ENCODE results near the gene HYAL3. TPM values are rescaled to one million over a fixed set of nuclear protein-coding genes. Genes with fewer than 3 reads are reported as not detected.

Gene HYAL3
- total and polyA plus RNA-seq, 2 of the 8 experiments (the other 6 are each of a cell fraction or from before 2014, with no cell fraction given): 3.2 to 12.2 TPM

- H3K23me2 ChIP-seq (ENCODE audit: low read depth, low read length): no peaks in the 10 kb centered on the region
- H3K9me3 ChIP-seq (ENCODE audit: insufficient read depth in 2 of 2, low read depth in 1 of 2, low read length in 1 of 2): no peaks in the 10 kb centered on the region
- no peak for DNase-seq (ENCODE audit: low read depth in 1 of 2, low spot score in 2 of 2)
- H2BK5ac ChIP-seq (ENCODE audit: low read depth, low read length): no peak overlapping the region; the same call in 1 of the 2 replicates
- H3K23ac ChIP-seq (ENCODE audit: insufficient read length): no peak overlapping the region
- peaks cover 3 to 76% of the 10 kb centered on the region in 2 experiments for H3K79me2 ChIP-seq (ENCODE audit: control insufficient read depth in 1 of 2, insufficient read depth in 2 of 2, low read length in 2 of 2)
- no peak overlapping the region for H2BK120ac ChIP-seq (replicated peaks; ENCODE audit: low read depth, low read length)
- no peaks in the 10 kb centered on the region for H3K27me3 ChIP-seq (replicated peaks in 1 of 4; ENCODE audit: control insufficient read depth in 3 of 4, extremely low read depth in 1 of 4, insufficient read depth in 3 of 4, low read length in 3 of 4)
- H3K4me2 ChIP-seq (ENCODE audit: insufficient read depth in 1 of 2, low read depth in 2 of 2, low read length in 2 of 2): no peak overlapping the region
- ChIA-PET POLR2A (ENCODE audit: partially characterized antibody) (interaction anchor here (0.6 to 3.5 kb wide), 5 partner anchors 11 to 41 kb away, joined by 3 to 17 read pairs (median 8); no protein-coding TSS in a partner anchor), CTCF (ENCODE audit: partially characterized antibody) (interaction anchor here (0.8 to 53.5 kb wide), 10 partner anchors 9 to 126 kb away, joined by 3 to 2149 read pairs (median 11); partner anchors contain the start of genes GNAI2, GNAT1, SEMA3B and SLC38A3)
- H4K91ac ChIP-seq (replicated peaks; ENCODE audit: insufficient read length, low read length): no peak overlapping the region
- no peak overlapping the region for H2AK5ac ChIP-seq (ENCODE audit: low read depth, low read length)
- H3K4me1 ChIP-seq (replicated peaks in 1 of 4; ENCODE audit: control insufficient read depth in 3 of 4, insufficient read depth in 4 of 4, low read length in 3 of 4): peaks cover 5 to 25% (median 19%) of the 10 kb centered on the region in 4 experiments
- WGBS, 2 experiments (ENCODE audit: extremely low coverage in 1 of 2, insufficient coverage in 1 of 2, insufficient read length in 1 of 2, insufficient replicate concordance in 2 of 2, low coverage in 1 of 2, low lambda C conversion rate in 2 of 2, missing lambda C conversion rate in 1 of 2): 82% methylated on average over 3 of the region's 3 CpGs; no CpG with 5 or more reads in 1 of the 2 experiments
- peaks cover 2 to 13% (median 6%) of the 10 kb centered on the region in 4 experiments; a peak in 5 of 8 replicates for H3K36me3 ChIP-seq (ENCODE audit: control insufficient read depth in 2 of 4, insufficient read depth in 4 of 4, low read length in 3 of 4)
- H2BK20ac ChIP-seq (ENCODE audit: low read length): no peak overlapping the region
- no peak overlapping the region for H3K4me3 ChIP-seq (ENCODE audit: extremely low read depth in 1 of 4, insufficient read depth in 2 of 4, low read depth in 3 of 4, low read length in 4 of 4)
- H4K5ac ChIP-seq (ENCODE audit: insufficient read length, low read depth, low read length): no peak overlapping the region
- no peak overlapping the region for H3K14ac ChIP-seq (ENCODE audit: insufficient read length)
- no peak overlapping the region for H3K56ac ChIP-seq (replicated peaks; ENCODE audit: insufficient read length, low read depth, low read length)
- peaks cover 34% of the 10 kb centered on the region for H3K79me1 ChIP-seq (ENCODE audit: low read depth, low read length)
- H3K4ac ChIP-seq (replicated peaks; ENCODE audit: insufficient read length, low read depth, low read length): no peak overlapping the region
- FAIRE-seq: no peak
- no peak overlapping the region for H3K18ac ChIP-seq (ENCODE audit: extremely low read depth, low read length)
- H2BK15ac ChIP-seq (ENCODE audit: low read length): no peak overlapping the region
- H4K8ac ChIP-seq (ENCODE audit: extremely low read depth, insufficient read depth, low read length): no peak overlapping the region
- H3K9ac ChIP-seq (replicated peaks in 1 of 4; ENCODE audit: extremely low read depth in 1 of 4, low read depth in 3 of 4, low read length in 3 of 4): no peak overlapping the region
- no peak overlapping the region for H3K27ac ChIP-seq (ENCODE audit: low read depth, low read length)
- no peak overlapping the region for H2BK12ac ChIP-seq (ENCODE audit: low read depth, low read length)
- H4K20me1 ChIP-seq (replicated peaks in 1 of 2; ENCODE audit: control insufficient read depth in 1 of 2, insufficient read depth in 2 of 2, low read length in 2 of 2): peaks cover 18 to 44% of the 10 kb centered on the region in 2 experiments
- H2AFZ ChIP-seq (ENCODE audit: low read length): no peak overlapping the region
- TF ChIP-seq SP4 (IDR thresholded peaks at IDR 0.05; ENCODE audit: low read length): no peak
- TF ChIP-seq ATF3 (IDR thresholded peaks at IDR 0.05; ENCODE audit: insufficient read depth, low read depth, low read length): no peak
- no peak for TF ChIP-seq JUND (IDR thresholded peaks at IDR 0.05; ENCODE audit: low read length)
- no peak for TF ChIP-seq ASH2L (IDR thresholded peaks at IDR 0.05; ENCODE audit: low read length)
- no peak for TF ChIP-seq CTCF (IDR thresholded peaks at IDR 0.05; ENCODE audit: control extremely low read depth in 1 of 3, insufficient read depth in 1 of 3, low read depth in 1 of 3, low read length in 3 of 3)
- no peak for TF ChIP-seq SIN3A (conservative IDR thresholded peaks at IDR 0.05 in 1 of 2, IDR thresholded peaks at IDR 0.05 in 1 of 2; ENCODE audit: low read depth in 1 of 2, low read length in 2 of 2)
- no peak for TF ChIP-seq BACH1 (IDR thresholded peaks at IDR 0.05; ENCODE audit: low read length)
- TF ChIP-seq RFX5 (IDR thresholded peaks at IDR 0.05; ENCODE audit: borderline replicate concordance, low read depth, low read length): no peak
- no peak for TF ChIP-seq EGR1 (IDR thresholded peaks at IDR 0.05; ENCODE audit: borderline replicate concordance, low read depth, low read length)
- no peak for TF ChIP-seq HDAC6 (IDR thresholded peaks at IDR 0.05; ENCODE audit: low read depth, low read length)
- no peak for TF ChIP-seq GABPA (IDR thresholded peaks at IDR 0.05; ENCODE audit: borderline replicate concordance, insufficient read depth, low read length)
Measured at GRCh38 chr3:50248387-50248786, 50.8 kb downstream of the HYAL3 start.

Measured in H1 (cell line).